DND-41 (cell line): ENCODE data around the gene PRSS33.

Experiments used
- ATAC-seq: fragments of 200-7000 bp; cut with Tn5 transposase; 3 replicates; pipeline ENCODE4 v1.9.1; 2021; ENCODE audit warnings: low read depth; ENCODE audit not compliant: insufficient read depth
- DNase-seq: peaks from one replicate; pipeline ENCODE4 v3.0.0-alpha.2; 2020
- H2AFZ ChIP-seq: 2 replicates; pipeline ENCODE4 v1.6.0; 2012; ENCODE audit warnings: low read depth, low read length
- H3K27ac ChIP-seq: 2 replicates; pipeline ENCODE4 v1.5.1; 2012; ENCODE audit warnings: low read length, inconsistent platforms
- H3K27me3 ChIP-seq: fragments of 200-600 bp; sonication (generic); 2 replicates; pipeline ENCODE4 v1.6.0; 2012; ENCODE audit warnings: low read length, mild to moderate bottlenecking, inconsistent platforms; ENCODE audit not compliant: insufficient read depth, poor library complexity
- H3K36me3 ChIP-seq: 2 replicates; pipeline ENCODE4 v1.5.1; 2012; ENCODE audit warnings: low read length, inconsistent platforms; ENCODE audit not compliant: insufficient read depth
- H3K4me1 ChIP-seq: 2 replicates; pipeline ENCODE4 v1.5.1; 2012; ENCODE audit warnings: mild to moderate bottlenecking, low read length; ENCODE audit not compliant: insufficient read depth
- H3K4me2 ChIP-seq: 2 replicates; pipeline ENCODE4 v1.6.0; 2012; ENCODE audit warnings: mild to moderate bottlenecking, moderate library complexity, low read length, inconsistent platforms; ENCODE audit not compliant: insufficient read depth
- H3K4me3 ChIP-seq, 2 experiments: fragments of 200-600 bp in 1 of 2; shearing (Covaris generic) in 1 of 2; 2 replicates each; pipeline ENCODE4 v1.5.1; 2012 to 2016; ENCODE audit warnings: inconsistent platforms in 2 of 2, low read length in 2 of 2, mild to moderate bottlenecking in 2 of 2, low read depth in 1 of 2, moderate library complexity in 1 of 2
- H3K79me2 ChIP-seq: 2 replicates; pipeline ENCODE4 v1.6.0; 2012; ENCODE audit warnings: low read length, inconsistent platforms; ENCODE audit not compliant: insufficient read depth
- H3K9ac ChIP-seq: 2 replicates; pipeline ENCODE4 v1.6.0; 2012; ENCODE audit warnings: low read depth, mild to moderate bottlenecking, inconsistent platforms, low read length, moderate library complexity
- H3K9me3 ChIP-seq: 2 replicates; pipeline ENCODE4 v1.5.1; 2012; ENCODE audit warnings: low read length, moderate library complexity, mild to moderate bottlenecking, inconsistent platforms; ENCODE audit not compliant: insufficient read depth, severe bottlenecking
- H4K20me1 ChIP-seq: 2 replicates; pipeline ENCODE4 v1.6.0; 2012; ENCODE audit warnings: low read length; ENCODE audit not compliant: insufficient read depth
- EZH2 ChIP-seq: IDR thresholded peaks from 3 replicates; pipeline ENCODE4 v1.6.1; 2012; ENCODE audit warnings: borderline replicate concordance, low read depth, mild to moderate bottlenecking, moderate library complexity, low read length, inconsistent platforms; ENCODE audit not compliant: severe bottlenecking
- TF ChIP-seq, protein P1 (sequence below): IDR thresholded peaks from 2 replicates; pipeline ENCODE4 v1.5.1; 2012; ENCODE audit warnings: borderline replicate concordance, low read length, moderate library complexity, mild to moderate bottlenecking; ENCODE audit not compliant: poor library complexity, severe bottlenecking; ENCODE audit errors: extremely low read depth

PRSS33 gene

DNA sequence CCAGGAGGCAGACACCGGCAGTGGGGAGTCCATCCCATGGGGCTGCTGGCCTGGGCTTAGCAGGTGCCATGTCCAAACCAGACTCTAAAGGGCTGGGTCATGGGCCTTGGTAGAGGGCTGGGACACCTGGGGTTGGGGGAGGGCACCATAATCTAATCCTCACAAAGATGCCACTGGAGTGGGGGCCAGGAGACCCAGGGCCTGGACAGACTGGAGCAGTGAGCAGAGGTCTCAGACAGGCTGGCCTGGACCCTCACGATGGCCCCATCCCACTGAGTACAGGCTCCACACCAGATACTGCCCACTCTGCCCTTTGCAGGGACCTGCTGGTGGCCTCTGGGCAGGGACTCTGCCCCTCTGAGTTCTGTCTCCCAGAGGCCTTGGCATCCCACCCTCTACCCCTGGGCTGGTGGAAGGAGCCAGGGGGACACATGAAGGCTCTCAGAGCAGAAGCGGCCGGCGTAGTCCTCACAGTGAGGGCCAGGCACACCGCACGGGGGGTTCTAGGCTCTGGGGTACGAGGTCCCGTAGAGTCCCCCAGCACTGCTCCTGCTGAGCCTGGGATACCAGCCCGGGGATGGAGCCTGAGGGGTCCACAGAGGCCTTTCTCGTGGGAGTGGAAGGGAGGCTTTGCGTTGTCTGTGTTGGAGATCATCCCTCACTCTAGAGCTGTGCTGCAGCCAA lies 44.9 kb downstream of the PRSS33 start:
- no peak overlapping the region for H3K9ac ChIP-seq
- TF ChIP-seq EZH2: no peak
- TF ChIP-seq, protein P1, sequence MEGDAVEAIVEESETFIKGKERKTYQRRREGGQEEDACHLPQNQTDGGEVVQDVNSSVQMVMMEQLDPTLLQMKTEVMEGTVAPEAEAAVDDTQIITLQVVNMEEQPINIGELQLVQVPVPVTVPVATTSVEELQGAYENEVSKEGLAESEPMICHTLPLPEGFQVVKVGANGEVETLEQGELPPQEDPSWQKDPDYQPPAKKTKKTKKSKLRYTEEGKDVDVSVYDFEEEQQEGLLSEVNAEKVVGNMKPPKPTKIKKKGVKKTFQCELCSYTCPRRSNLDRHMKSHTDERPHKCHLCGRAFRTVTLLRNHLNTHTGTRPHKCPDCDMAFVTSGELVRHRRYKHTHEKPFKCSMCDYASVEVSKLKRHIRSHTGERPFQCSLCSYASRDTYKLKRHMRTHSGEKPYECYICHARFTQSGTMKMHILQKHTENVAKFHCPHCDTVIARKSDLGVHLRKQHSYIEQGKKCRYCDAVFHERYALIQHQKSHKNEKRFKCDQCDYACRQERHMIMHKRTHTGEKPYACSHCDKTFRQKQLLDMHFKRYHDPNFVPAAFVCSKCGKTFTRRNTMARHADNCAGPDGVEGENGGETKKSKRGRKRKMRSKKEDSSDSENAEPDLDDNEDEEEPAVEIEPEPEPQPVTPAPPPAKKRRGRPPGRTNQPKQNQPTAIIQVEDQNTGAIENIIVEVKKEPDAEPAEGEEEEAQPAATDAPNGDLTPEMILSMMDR: no peak
- ATAC-seq: no peak

GRCh38 chr16:2741168-2741567 lies 46.2 kb downstream of the PRSS33 start:
- no peak for ATAC-seq

More for the DNA sequence above, 44.9 kb downstream of the PRSS33 start:
- Histone ChIP-seq H3K27me3 (no peaks in the 10 kb centered on the region), H4K20me1 (no peaks in the 10 kb centered on the region), H3K4me1 (no peaks in the 10 kb centered on the region), H2AFZ (no peak overlapping the region), H3K4me3 (no peak overlapping the region), H3K79me2 (no peaks in the 10 kb centered on the region), H3K27ac (no peak overlapping the region), H3K4me2 (no peak overlapping the region), H3K9me3 (no peaks in the 10 kb centered on the region), H3K36me3 (no peaks in the 10 kb centered on the region)
- no peak for DNase-seq

GRCh38 chr16:2740476-2740875 lies 46.9 kb downstream of the PRSS33 start:
- DNase-seq (no peak), ATAC-seq (no peak)
- Histone ChIP-seq H4K20me1 (no peaks in the 10 kb centered on the region), H3K9ac (no peak overlapping the region; the same call in 1 of the 2 replicates), H3K27ac (no peak overlapping the region), H3K79me2 (no peaks in the 10 kb centered on the region), H2AFZ (no peak overlapping the region), H3K4me3 (no peak overlapping the region), H3K27me3 (no peaks in the 10 kb centered on the region), H3K4me2 (no peak overlapping the region), H3K4me1 (no peaks in the 10 kb centered on the region), H3K9me3 (no peaks in the 10 kb centered on the region), H3K36me3 (no peaks in the 10 kb centered on the region)
- TF ChIP-seq, protein P1: no peak
- TF ChIP-seq EZH2: no peak

More at GRCh38 chr16:2741168-2741567, 46.2 kb downstream of the PRSS33 start:
- H3K27ac ChIP-seq: no peak overlapping the region
- no peak for DNase-seq
- H3K4me3 ChIP-seq: no peak overlapping the region
- no peaks in the 10 kb centered on the region for H4K20me1 ChIP-seq
- H2AFZ ChIP-seq: no peak overlapping the region
- H3K79me2 ChIP-seq: no peaks in the 10 kb centered on the region
- no peak overlapping the region for H3K4me2 ChIP-seq
- no peak for TF ChIP-seq EZH2
- TF ChIP-seq, protein P1: no peak
- H3K9ac ChIP-seq: no peak overlapping the region
- no peaks in the 10 kb centered on the region for H3K9me3 ChIP-seq
- H3K27me3 ChIP-seq: no peaks in the 10 kb centered on the region
- H3K36me3 ChIP-seq: no peaks in the 10 kb centered on the region
- H3K4me1 ChIP-seq: no peaks in the 10 kb centered on the region
